Stimulated activated CD4-positive, alpha-beta T cell treated with anti-CD3 and anti-CD28 coated beads, Interleukin-4, amount 100 ng/mL, for 48 hours (primary cell): Measurements from ENCODE around the gene PXDN.

Source experiments
- DNase-seq, 2 donors: peaks; one replicate each; pipeline ENCODE4 v3.0.0-alpha.2; 2020; ENCODE audit warnings: low read depth in 2 of 2

Gene PXDN

GRCh38 chr2:1665761-1666505 is 78.4 kb downstream of the PXDN start:
- DNase-seq, result no peak

- no peak for DNase-seq
Observed at GRCh38 chr2:1664698-1665097, 79.6 kb downstream of the PXDN start.

GRCh38 chr2:1664076-1664605 is 80.2 kb downstream of the PXDN start:
- no peak for DNase-seq

- no peak for DNase-seq
Observed at GRCh38 chr2:1663621-1664020, 80.7 kb downstream of the PXDN start.

- DNase-seq, result no peak
Observed at GRCh38 chr2:1662606-1663180, 81.6 kb downstream of the PXDN start.

GRCh38 chr2:1661891-1662605 is 82.3 kb downstream of the PXDN start:
- no peak for DNase-seq

GRCh38 chr2:1660656-1661640 is 83.4 kb downstream of the PXDN start:
- DNase-seq, result no peak

GRCh38 chr2:1659951-1660565 is 84.3 kb downstream of the PXDN start:
- no peak for DNase-seq

GRCh38 chr2:1658394-1659151 is 85.7 kb downstream of the PXDN start:
- no peak for DNase-seq

GRCh38 chr2:1656961-1657841 is 87.1 kb downstream of the PXDN start:
- DNase-seq, result no peak

GRCh38 chr2:1656326-1656960 is 87.9 kb downstream of the PXDN start:
- no peak for DNase-seq

GRCh38 chr2:1655461-1655860 is 88.9 kb downstream of the PXDN start:
- no peak for DNase-seq

GRCh38 chr2:1654696-1655374 is 89.5 kb downstream of the PXDN start:
- no peak for DNase-seq

- no peak for DNase-seq
Observed at GRCh38 chr2:1653956-1654695, 90.2 kb downstream of the PXDN start.

GRCh38 chr2:1652034-1652790 is 92.1 kb downstream of the PXDN start:
- DNase-seq, result no peak

- DNase-seq, result no peak
Observed at GRCh38 chr2:1651121-1652033, 92.9 kb downstream of the PXDN start.
